Urinary bladder (tissue), 4 donors: ENCODE measurements around the gene HRG. TPM values are rescaled to one million over a fixed set of nuclear protein-coding genes. Genes with fewer than 3 reads are reported as not detected.
A peak's percentile ranks its signal among the peaks of the same experiment; 100 is the strongest.

Experiments
- DNase-seq: peaks from one replicate; pipeline ENCODE4 v3.0.0-alpha.2; 2015; ENCODE audit errors: extremely low spot score
- H3K27ac ChIP-seq: one replicate; pipeline ENCODE4 v1.5.1; 2013; ENCODE audit warnings: low read depth, mild to moderate bottlenecking, moderate library complexity
- H3K36me3 ChIP-seq: one replicate; pipeline ENCODE4 v1.6.1; 2013; ENCODE audit warnings: mild to moderate bottlenecking, moderate library complexity; ENCODE audit not compliant: insufficient read depth
- H3K4me1 ChIP-seq: one replicate; pipeline ENCODE4 v1.6.1; 2013; ENCODE audit warnings: mild to moderate bottlenecking, moderate library complexity; ENCODE audit not compliant: insufficient read depth
- H3K4me3 ChIP-seq: one replicate; pipeline ENCODE4 v1.5.1; 2013; ENCODE audit warnings: low read depth, low read length
- WGBS: extraction: QIAGEN DNeasy Blood & Tissue Kit; methylation state at CpG from one replicate; pipeline ENCODE4 v1.1.7; 2013; 5-methylcytosine and 5-hydroxymethylcytosine counted together
- polyA plus RNA-seq: library from polyadenylated mRNA; stranded (reverse); fragments of 200-250 nt; gene quantifications from one replicate; pipeline ENCODE4 v1.2.3, GENCODE V29; 2013
- total RNA-seq: library from RNA; depleted of rRNA; stranded (reverse); fragments of >200 nt; gene quantifications from one replicate; pipeline ENCODE4 v1.2.3, GENCODE V29; 2014
- donor health status: healthy with polysubstance abuse.
- donor health status: healthy.

HRG gene
- total and polyA plus RNA-seq, 2 donors: 0.46 TPM; not detected in 1

DNA sequence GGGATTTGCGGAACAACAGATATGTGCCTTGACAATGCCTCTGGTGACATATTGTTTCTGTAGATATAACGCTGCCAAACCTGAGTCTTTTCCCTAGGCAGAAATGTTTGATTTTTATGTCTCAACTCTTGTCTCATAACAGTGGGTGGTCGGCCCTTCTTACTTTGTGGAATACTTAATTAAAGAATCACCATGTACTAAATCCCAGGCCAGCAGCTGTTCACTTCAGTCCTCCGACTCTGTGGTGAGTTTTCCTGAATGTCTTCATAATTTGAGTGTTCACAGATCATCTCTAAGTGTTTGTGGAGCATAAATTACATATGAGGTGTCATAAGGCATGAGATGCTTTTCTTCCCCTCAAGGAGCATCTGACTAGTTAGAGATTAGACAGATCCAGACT lies 19.7 kb upstream of the HRG start:
- Histone ChIP-seq H3K4me3 (no peak overlapping the region), H3K27ac (no peak overlapping the region), H3K36me3 (no peaks in the 10 kb centered on the region), H3K4me1 (no peaks in the 10 kb centered on the region)
- DNase-seq: no peak
- 86% methylated on average over 4 of the region's 4 CpGs for WGBS

DNA sequence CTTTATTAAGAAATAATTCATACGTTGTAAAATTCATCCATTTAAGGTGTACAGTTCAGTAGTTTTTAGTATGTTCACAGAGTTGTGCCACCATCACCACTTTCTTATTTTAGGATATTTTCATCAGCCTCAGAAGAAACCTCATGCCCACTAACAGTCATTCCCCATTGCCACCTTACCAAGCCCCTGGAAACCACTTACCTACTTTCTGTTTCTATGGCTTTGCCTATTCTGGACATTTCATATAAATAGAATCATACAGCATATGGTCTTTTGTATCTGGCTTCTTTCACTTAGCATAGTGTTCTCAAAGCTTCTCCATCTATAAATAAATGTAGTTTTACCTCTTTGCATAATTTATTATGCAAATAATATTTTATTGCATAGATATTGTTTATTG lies 19.0 kb upstream of the HRG start:
- no peak for DNase-seq
- 83% methylated on average over 1 of the region's 1 CpG for WGBS
- Histone ChIP-seq H3K4me3 (no peak overlapping the region), H3K4me1 (no peaks in the 10 kb centered on the region), H3K27ac (no peak overlapping the region), H3K36me3 (no peaks in the 10 kb centered on the region)

DNA sequence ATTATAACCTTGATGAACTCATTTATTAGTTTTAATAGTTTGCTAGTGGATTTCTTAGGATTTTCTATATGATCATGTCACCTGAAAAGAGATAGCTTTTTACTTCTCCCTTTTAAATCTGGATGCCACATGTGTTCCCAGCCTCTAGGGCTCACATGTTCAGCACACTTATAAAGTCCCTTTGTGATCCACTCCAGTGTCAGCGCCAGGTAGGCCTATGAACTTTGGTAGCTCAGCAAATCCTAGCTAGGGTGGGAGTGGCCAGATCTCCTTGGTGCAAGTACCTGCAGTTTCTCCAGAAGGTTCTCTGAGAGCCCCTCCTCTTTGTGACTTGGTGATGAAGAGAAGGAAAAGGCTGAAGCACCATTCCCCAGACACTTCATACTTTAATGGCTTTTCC lies 17.0 kb upstream of the HRG start:
- DNase-seq: no peak

DNA sequence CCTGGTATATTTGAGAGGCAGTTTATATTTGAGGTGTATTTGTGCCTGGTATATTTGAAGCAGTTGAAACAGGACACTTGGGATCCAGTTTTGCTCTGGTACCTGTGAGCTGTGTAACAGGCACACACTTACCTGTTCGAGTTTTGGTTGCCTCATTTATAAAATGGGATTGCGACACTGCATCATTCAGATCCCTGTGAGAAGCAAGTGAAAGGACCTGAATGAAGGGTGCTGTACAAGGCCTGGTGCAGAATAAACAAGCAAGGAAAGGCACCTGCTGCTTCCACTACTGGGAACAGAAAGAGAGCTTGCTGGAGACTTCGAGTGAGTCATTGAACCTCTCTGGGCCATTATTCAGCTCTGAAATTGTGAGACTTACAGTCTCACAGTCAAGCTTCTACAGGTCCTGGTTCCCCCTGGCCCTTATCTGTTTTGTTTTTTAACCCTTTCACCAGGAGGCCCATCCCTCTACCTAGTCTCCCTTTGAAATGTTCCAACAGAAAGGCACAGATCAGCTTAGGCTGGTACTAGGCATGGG lies 14.1 kb upstream of the HRG start:
- Histone ChIP-seq H3K4me3 (no peak overlapping the region), H3K27ac (no peak overlapping the region), H3K4me1 (no peaks in the 10 kb centered on the region), H3K36me3 (no peaks in the 10 kb centered on the region)
- DNase-seq: no peak
- WGBS: 83% methylated on average over 3 of the region's 3 CpGs

More for the DNA sequence above, 17.0 kb upstream of the HRG start:
- no peak overlapping the region for H3K27ac ChIP-seq
- no peaks in the 10 kb centered on the region for H3K36me3 ChIP-seq
- no peaks in the 10 kb centered on the region for H3K4me1 ChIP-seq
- no peak overlapping the region for H3K4me3 ChIP-seq
- 81% methylated on average over 1 of the region's 1 CpG for WGBS

DNA sequence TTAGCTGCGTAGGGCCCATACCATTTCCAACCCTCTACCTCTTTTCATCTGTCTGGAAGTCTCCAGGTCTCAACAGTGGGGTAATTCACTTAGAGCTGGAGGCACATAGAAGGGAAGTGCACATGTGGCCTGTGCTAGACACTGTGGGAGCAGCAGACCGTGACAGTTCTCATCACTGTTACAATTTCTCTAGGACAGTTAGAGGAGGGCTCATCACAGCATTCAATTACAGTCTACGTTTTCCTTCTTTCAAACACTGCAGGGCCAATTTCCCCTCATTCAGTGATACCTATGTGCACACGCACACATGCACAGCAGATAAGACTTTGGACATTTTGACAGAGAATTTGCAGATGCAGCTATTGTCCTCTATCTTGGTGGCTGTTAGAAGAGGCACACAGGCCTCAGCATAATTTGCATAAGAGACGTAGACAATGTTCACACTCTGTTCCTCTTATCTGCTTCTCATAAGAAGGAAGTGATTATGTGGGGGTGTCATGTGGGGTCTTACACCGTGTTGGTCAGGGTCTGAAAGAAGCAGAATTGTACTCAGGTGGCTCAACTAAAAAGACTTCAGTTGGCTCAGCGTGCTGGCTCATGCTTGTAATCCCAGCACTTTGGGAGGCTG lies 12.6 kb upstream of the HRG start:
- 70% methylated on average over 7 of the region's 7 CpGs for WGBS
- H3K4me1 ChIP-seq: no peaks in the 10 kb centered on the region
- no peaks in the 10 kb centered on the region for H3K36me3 ChIP-seq
- H3K27ac ChIP-seq: no peak overlapping the region
- no peak for DNase-seq
- no peak overlapping the region for H3K4me3 ChIP-seq

DNA sequence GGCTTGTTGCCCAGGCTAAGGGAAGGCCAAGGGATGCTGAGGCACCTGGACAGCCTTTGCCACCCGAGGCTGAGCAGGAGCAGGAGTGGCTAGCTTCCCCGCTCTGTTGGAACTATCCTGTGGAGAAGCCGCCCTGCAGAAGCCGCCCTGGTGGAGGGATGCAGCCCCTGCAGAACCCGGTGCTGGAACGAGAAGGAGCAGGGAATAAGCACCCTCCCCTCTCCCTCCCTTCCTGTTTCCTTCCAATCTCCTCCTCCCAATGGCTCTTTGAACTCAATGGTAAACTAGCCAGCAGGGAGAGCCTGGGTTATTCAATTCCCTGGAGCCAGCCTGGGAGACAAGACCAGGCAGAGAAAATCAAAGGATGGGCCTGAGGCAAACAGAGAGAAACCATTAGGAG lies 11.8 kb upstream of the HRG start:
- no peak overlapping the region for H3K27ac ChIP-seq
- no peak for DNase-seq
- 40% methylated on average over 6 of the region's 6 CpGs for WGBS
- H3K4me3 ChIP-seq: no peak overlapping the region
- H3K4me1 ChIP-seq: no peaks in the 10 kb centered on the region
- H3K36me3 ChIP-seq: no peaks in the 10 kb centered on the region

DNA sequence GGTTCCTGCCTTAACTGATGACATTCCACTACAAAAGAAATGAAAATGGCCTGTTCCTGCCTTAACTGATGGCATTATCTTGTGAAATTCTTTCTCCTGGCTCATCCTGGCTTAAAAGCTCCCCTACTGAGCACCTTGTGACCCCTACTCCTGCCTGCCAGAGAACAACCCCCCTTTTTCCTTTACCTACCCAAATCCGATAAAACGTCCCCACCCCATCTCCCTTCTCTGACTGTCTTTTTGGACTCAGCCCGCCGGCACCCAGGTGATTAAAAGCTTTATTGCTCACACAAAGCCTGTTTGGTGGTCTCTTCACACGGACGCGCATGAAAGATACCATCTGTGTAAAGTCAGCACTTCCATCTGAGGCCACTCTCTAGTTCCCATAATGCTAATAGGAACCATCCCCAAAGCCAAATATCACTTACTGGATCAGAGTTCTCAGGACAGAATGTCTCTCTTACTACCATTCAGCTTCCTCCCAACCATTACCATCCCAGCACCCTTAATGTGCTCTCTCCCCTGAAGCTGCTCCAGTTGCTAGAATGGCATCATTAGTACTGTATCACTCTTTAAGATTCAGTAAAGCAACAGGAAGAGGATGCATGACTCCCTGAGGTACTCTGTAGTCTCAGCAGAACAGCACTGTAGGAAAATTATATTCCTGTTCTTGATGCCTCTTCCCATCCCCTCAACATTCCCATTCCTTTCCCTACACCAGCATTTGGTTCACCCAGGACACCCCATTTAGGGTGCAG lies 2.3 kb upstream of the HRG start:
- no peaks in the 10 kb centered on the region for H3K36me3 ChIP-seq
- peak; percentile 3 for DNase-seq
- WGBS: 11% methylated on average over 7 of the region's 7 CpGs
- no peak overlapping the region for H3K27ac ChIP-seq
- H3K4me1 ChIP-seq: no peaks in the 10 kb centered on the region
- no peak overlapping the region for H3K4me3 ChIP-seq

DNA sequence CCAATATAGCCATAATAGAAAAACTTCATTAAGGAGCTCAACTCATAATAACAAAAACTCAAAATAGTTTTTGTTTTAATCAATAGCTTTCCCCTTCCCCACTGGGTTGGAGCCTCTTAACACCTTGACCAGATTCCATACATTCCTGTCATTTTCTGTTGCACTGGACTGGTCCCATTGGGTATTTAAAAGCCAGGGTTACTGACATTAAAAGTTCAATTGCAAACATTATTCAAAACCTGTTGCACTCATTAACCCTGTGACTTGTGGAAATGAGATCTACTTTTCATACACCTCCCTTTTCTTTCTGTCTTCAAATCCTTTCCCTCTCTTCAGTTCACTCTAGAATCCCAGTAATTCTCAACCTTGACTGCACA lies 1.7 kb upstream of the HRG start:
- Histone ChIP-seq H3K4me3 (no peak overlapping the region), H3K4me1 (no peaks in the 10 kb centered on the region), H3K27ac (no peak overlapping the region), H3K36me3 (no peaks in the 10 kb centered on the region)
- no peak for DNase-seq

DNA sequence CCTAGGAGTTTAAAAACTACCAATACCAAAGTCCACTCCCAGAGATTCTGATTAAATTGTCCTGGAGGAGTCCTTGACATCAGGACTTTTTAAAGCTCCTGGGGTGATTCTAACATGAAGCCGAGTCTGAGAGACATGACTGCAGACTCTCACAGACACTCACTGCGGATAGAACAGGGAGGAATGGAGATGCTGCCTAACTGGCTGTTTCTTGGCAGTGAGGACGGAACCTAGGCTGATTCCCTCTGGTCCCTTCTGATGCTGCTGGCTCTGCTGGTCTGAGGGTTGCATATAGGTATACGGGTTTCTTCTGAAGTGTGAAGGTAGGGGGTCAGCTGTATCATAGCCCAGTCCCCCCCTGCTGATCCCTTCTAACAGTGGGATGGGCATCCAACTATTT lies 1.3 kb upstream of the HRG start:
- Histone ChIP-seq H3K36me3 (no peaks in the 10 kb centered on the region), H3K4me3 (no peak overlapping the region), H3K27ac (no peak overlapping the region), H3K4me1 (no peaks in the 10 kb centered on the region)
- DNase-seq: no peak
- WGBS: 41% methylated on average over 4 of the region's 4 CpGs

DNA sequence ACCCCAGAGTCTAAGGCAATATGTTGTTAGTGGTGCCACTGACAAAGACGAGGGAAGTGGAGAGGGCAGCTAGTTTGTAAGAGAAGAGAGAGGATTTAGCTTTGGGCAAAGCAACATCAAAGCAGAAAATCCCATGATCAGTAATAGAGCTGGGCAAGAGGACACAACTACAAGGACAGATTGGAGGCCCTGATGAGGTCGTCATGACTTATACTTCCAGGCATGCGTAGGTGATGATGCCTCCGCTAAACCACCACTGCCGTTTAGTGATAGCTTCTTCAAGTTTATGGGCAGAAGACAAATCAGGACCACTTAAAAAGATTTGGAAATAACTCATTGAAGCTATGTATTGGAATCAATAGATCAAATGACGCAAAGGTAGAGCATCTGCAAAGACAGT lies 2.6 kb downstream of the HRG start:
- Histone ChIP-seq H3K36me3 (no peaks in the 10 kb centered on the region), H3K4me3 (no peak overlapping the region), H3K27ac (no peak overlapping the region), H3K4me1 (no peaks in the 10 kb centered on the region)
- 69% methylated on average over 6 of the region's 6 CpGs for WGBS
- no peak for DNase-seq

DNA sequence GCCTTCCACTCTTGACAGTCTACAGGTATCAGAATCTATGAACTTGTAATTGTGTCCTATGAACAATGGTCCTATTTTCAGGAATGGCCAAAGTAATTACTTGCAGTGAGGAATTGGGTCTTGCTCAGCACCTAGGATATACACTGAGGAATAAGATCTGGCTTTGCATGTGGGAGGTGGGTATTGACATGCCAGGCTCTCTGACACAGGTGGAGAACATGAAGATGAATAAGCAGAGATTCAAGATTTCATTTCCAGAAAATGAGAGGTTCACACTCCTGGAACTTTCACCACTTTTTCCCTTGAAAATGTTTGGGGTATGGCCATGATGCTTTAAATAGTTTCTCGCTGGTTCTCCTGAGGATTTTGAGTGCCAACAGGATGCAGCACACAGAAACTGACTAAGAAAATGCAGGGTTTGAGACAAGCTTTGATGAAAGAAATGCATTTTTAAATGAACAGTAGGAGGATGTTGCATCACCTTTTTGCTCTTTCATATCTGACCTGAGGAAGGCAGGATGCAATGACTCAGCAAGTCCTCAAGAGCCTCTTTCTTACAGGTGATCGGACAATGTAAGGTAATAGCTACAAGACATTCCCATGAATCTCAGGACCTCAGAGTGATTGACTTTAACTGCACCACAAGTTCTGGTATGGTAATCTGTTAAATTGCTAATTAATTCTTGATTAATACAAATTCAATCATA lies 3.7 kb downstream of the HRG start:
- 84% methylated on average over 2 of the region's 2 CpGs for WGBS
- no peaks in the 10 kb centered on the region for H3K36me3 ChIP-seq
- H3K27ac ChIP-seq: no peak overlapping the region
- H3K4me1 ChIP-seq: no peaks in the 10 kb centered on the region
- DNase-seq: no peak
- H3K4me3 ChIP-seq: no peak overlapping the region

DNA sequence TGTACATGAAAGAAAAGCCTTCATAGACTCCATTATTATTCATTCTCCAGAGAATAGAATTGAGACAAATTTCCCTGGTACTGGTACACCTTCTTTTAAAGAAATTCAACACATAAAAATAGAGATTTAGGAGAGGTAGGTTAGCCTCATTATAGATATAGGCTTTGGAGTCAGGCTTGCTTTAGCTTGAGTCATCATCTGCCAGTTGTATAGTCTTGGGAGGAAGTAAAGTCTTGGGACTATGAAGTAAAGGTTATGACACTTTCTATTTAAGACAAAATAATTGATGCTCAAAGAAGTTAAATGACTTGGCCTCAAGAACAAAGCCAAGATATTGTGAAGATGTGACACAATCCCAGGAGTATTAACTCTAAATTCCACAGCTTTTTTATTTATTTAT lies 4.3 kb downstream of the HRG start:
- no peak overlapping the region for H3K4me3 ChIP-seq
- no peaks in the 10 kb centered on the region for H3K4me1 ChIP-seq
- H3K27ac ChIP-seq: no peak overlapping the region
- no peak for DNase-seq
- no peaks in the 10 kb centered on the region for H3K36me3 ChIP-seq

DNA sequence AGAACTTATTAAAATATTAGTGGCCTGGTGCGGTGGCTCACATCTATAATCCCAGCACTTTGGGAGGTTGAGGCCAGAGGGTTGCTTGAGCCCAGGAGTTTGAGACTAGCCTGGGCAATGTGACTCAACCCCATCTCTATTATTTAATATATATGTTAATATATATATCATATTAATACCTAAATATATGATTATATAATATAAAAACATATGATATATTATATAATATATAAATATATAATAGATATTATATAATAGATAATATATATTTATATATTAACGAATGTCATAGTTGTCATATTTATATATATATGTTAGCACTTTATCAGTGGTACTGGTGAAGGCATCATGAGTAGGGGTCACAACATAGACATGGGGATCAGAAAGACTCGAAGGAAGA lies 5.2 kb downstream of the HRG start:
- Histone ChIP-seq H3K4me1 (no peaks in the 10 kb centered on the region), H3K4me3 (no peak overlapping the region), H3K36me3 (no peaks in the 10 kb centered on the region), H3K27ac (no peak overlapping the region)
- WGBS: 84% methylated on average over 3 of the region's 3 CpGs
- no peak for DNase-seq

DNA sequence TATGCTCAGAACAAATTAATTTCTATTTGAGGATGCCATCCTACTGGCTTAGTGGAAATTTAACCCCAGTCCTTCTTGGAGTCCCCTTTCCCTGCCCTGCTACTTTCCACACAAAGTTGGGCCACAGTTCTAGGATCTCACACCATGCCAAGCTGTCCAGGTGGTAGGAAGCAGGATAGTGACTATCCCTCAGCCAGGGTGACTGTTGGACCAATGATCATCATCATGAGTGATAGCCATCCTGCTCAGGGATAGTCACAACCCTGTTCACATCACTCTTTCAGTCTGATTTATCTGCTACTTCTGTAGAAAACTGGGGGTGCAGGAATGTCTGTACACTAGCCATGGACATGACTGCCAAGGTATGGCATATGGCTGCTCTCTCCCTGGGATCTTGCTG lies 12.8 kb downstream of the HRG start:
- Histone ChIP-seq H3K36me3 (no peaks in the 10 kb centered on the region), H3K27ac (no peak overlapping the region), H3K4me1 (no peaks in the 10 kb centered on the region), H3K4me3 (no peak overlapping the region)
- no peak for DNase-seq
